Stomach (tissue), 9 donors: ENCODE results near the gene FGFBP1. TPM values are rescaled to one million over a fixed set of nuclear protein-coding genes. Genes with fewer than 3 reads are reported as not detected.

Source experiments
- DNase-seq, 2 donors: peaks; one replicate each; pipeline versions ENCODE4 v3.0.0 to v3.0.0-alpha.2; 2013 to 2019
- H3K27ac ChIP-seq, 5 donors: fragments of 200-600 bp in 4 of 5; sonication (generic) in 4 of 5; one replicate each; pipeline ENCODE4 v1.5.1; 2013 to 2019; ENCODE audit warnings: mild to moderate bottlenecking in 1 of 5, moderate library complexity in 1 of 5
- H3K27me3 ChIP-seq, 3 donors: fragments of 200-600 bp; sonication (generic); one replicate each; pipeline ENCODE4 v1.5.1; 2017 to 2019; ENCODE audit warnings: mixed run types in 1 of 3
- H3K36me3 ChIP-seq, 4 donors: fragments of 200-600 bp; sonication (generic); 1 replicate in 3 of 4; 2 replicates in 1 of 4; pipeline ENCODE4 v1.5.1; 2016 to 2019
- H3K4me1 ChIP-seq, 4 donors: fragments of 200-600 bp; sonication (generic); one replicate each; pipeline ENCODE4 v1.5.1; 2016 to 2019
- H3K4me3 ChIP-seq, 4 donors: fragments of 200-600 bp; sonication (generic) in 3 of 4; one replicate each; pipeline ENCODE4 v1.5.1; 2016 to 2019; ENCODE audit warnings: mild to moderate bottlenecking in 1 of 4
- H3K9me3 ChIP-seq, 4 donors: fragments of 200-600 bp; sonication (generic); one replicate each; pipeline ENCODE4 v1.5.1; 2016 to 2019
- CTCF ChIP-seq, 7 experiments: fragments of 450-650 bp in 4 of 7; fragments of 200-600 bp in 3 of 7; sonication (generic) in 3 of 7; IDR thresholded peaks; one replicate each; pipeline ENCODE4 v1.5.1; 2016 to 2019; ENCODE audit warnings: antibody characterized with exemption in 7 of 7, control low read depth in 2 of 7, mild to moderate bottlenecking in 1 of 7
- EP300 ChIP-seq: sonication (generic); formaldehyde crosslinking; IDR thresholded peaks from one replicate; pipeline ENCODE4 v1.6.1; 2017; ENCODE audit warnings: antibody characterized with exemption
- POLR2A ChIP-seq, 4 donors: fragments of 450-650 bp; IDR thresholded peaks; one replicate each; pipeline ENCODE4 v1.6.1; 2016; ENCODE audit warnings: antibody characterized with exemption in 4 of 4, control low read depth in 2 of 4, mild to moderate bottlenecking in 1 of 4, moderate library complexity in 1 of 4
- POLR2AphosphoS5 ChIP-seq, 3 donors: sonication (generic); formaldehyde crosslinking; IDR thresholded peaks; one replicate each; pipeline ENCODE4 v1.6.1; 2016; ENCODE audit warnings: antibody characterized with exemption in 3 of 3
- WGBS, 5 donors: extraction: QIAGEN DNeasy Blood & Tissue Kit in 3 of 5; methylation state at CpG; one replicate each; pipeline versions ENCODE4 v1.1.5 to v1.1.7; 2013 to 2018; 5-methylcytosine and 5-hydroxymethylcytosine counted together
- intact Hi-C: fragments of 100-400 bp; cut with DNase I; formaldehyde crosslinking; loops from one replicate; pipeline ENCODE4 v1.15.1; 2023; ENCODE audit warnings: low total_unique reads
- polyA plus RNA-seq, 3 donors: library from polyadenylated mRNA; stranded (reverse); fragments of 200-250 nt; gene quantifications; one replicate each; pipeline ENCODE4 v1.2.3, GENCODE V29; 2013
- total RNA-seq, 5 donors: library from RNA; depleted of rRNA; stranded (reverse); fragments of >200 nt; gene quantifications; one replicate each; pipeline versions ENCODE4 v1.1.0 to v1.2.3, GENCODE V29; 2014 to 2016
- donor health status: healthy with polysubstance abuse.
- donor health status: Bipolar disorder and iron deficiency.
- donor health status: healthy.

Gene FGFBP1
- total and polyA plus RNA-seq, 8 donors, result 0.61 to 105 (median 0.71) TPM; not detected in 4

GRCh38 chr4:15968551-15969300 is 30.2 kb upstream of the FGFBP1 start:
- intact Hi-C loops, result no loop called here
- Histone ChIP-seq H3K36me3 (no peaks in the 10 kb centered on the region), H3K4me1 (peaks cover 0 to under 1% (median 0%) of the 10 kb centered on the region in 4 donors), H3K4me3 (no peak overlapping the region), H3K9me3 (peaks cover 0 to 8% (median 4%) of the 10 kb centered on the region in 4 donors), H3K27me3 (no peaks in the 10 kb centered on the region), H3K27ac (no peak overlapping the region)
- 83 to 87% (median 86%) methylated on average over 11 of the region's 11 CpGs for WGBS, 5 donors
- TF ChIP-seq CTCF (IDR thresholded peaks at IDR 0.05) (no peak), POLR2AphosphoS5 (IDR thresholded peaks at IDR 0.05) (no peak), EP300 (no peak), POLR2A (IDR thresholded peaks at IDR 0.05) (no peak)
- no peak for DNase-seq

DNA sequence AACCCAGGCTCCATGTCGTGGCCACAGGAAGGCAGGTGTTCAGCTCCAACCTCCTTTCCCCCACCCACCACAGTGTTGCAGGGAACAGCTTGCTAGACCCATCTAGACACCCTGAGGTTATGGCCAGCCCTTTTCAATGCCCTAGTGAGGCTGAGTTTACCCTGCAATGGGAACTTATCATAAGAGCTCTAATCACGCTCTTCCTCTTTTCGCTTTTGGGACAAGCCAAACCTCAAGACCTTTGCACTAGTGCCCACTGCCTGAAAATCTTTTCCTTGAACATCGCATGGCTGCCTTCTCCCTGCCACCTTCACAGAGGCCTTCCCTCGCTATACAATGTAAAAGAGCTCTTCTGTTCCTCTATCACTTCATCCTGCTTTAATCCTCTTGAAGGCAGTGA is 26.8 kb upstream of the FGFBP1 start:
- H3K4me1 ChIP-seq, result peaks cover 0 to 14% (median 9%) of the 10 kb centered on the region in 4 donors
- WGBS, 5 donors, result 69 to 79% (median 71%) methylated on average over 5 of the region's 5 CpGs
- H3K4me3 ChIP-seq, result no peak overlapping the region
- intact Hi-C loops, result no loop called here
- TF ChIP-seq CTCF (IDR thresholded peaks at IDR 0.05) (no peak), EP300 (no peak), POLR2AphosphoS5 (IDR thresholded peaks at IDR 0.05) (no peak), POLR2A (IDR thresholded peaks at IDR 0.05) (no peak)
- no peaks in the 10 kb centered on the region for H3K27me3 ChIP-seq
- H3K27ac ChIP-seq, result no peak overlapping the region
- no peaks in the 10 kb centered on the region for H3K36me3 ChIP-seq
- DNase-seq, result no peak
- peaks cover 0 to 8% (median 4%) of the 10 kb centered on the region in 4 donors for H3K9me3 ChIP-seq

DNA sequence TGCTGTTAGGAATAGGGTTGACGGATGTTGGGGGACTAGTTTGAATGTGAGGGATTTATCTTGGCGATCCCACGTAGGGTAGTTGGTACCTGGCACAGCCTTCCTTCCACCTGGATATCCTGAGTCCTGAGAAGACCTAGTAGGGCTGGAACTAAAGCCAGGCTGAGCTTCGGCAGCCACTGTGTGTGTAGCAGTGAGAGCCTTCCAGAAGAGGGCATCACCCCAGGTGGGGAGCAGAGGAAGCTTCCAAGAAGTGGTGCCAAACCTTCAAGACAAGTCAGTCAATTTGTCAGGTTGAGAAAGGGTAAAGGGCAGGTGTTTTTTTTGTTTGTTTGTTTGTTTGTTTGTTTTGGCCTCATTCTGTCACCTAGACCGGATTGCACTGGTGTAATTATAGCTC is 25.6 kb upstream of the FGFBP1 start:
- intact Hi-C loops, result no loop called here
- H3K27me3 ChIP-seq, result no peaks in the 10 kb centered on the region
- peaks cover 0 to 14% (median 9%) of the 10 kb centered on the region in 4 donors for H3K4me1 ChIP-seq
- H3K4me3 ChIP-seq, result no peak overlapping the region
- H3K27ac ChIP-seq, result no peak overlapping the region
- DNase-seq, result no peak
- no peak for TF ChIP-seq POLR2AphosphoS5 (IDR thresholded peaks at IDR 0.05)
- no peak for TF ChIP-seq EP300
- no peak for TF ChIP-seq POLR2A (IDR thresholded peaks at IDR 0.05)
- no peak for TF ChIP-seq CTCF (IDR thresholded peaks at IDR 0.05)
- WGBS, 5 donors, result 51 to 70% (median 56%) methylated on average over 5 of the region's 5 CpGs
- H3K36me3 ChIP-seq, result no peaks in the 10 kb centered on the region
- peaks cover 0 to 8% (median 4%) of the 10 kb centered on the region in 4 donors for H3K9me3 ChIP-seq

DNA sequence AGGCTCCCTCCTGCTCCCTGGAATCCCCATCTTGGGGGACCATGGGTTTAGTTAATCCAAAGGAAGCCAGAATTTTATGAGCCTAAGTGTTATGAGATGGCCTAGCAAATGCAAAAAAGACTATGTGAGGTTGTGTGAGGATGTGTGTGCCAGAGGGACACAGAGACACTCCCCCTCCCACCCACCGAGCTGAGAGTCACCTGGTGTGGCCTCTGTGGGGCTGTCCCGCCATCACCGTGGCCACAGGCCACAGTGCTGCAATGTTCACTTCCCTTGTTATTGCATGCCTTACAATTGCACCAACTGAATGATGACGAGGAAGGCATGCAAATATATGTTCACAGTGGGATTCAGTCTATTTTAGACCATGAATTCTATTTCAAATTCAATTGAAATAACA is 25.0 kb upstream of the FGFBP1 start:
- no peak overlapping the region for H3K4me3 ChIP-seq
- 24 to 49% (median 38%) methylated on average over 4 of the region's 4 CpGs for WGBS, 5 donors
- intact Hi-C loops, result no loop called here
- peaks cover 0 to 14% (median 9%) of the 10 kb centered on the region in 4 donors for H3K4me1 ChIP-seq
- H3K36me3 ChIP-seq, result no peaks in the 10 kb centered on the region
- H3K27ac ChIP-seq, result no peak overlapping the region
- DNase-seq, result peak in 1 of 2 donors; percentile 31
- peaks cover 0 to 8% (median 4%) of the 10 kb centered on the region in 4 donors for H3K9me3 ChIP-seq
- no peak for TF ChIP-seq CTCF (IDR thresholded peaks at IDR 0.05)
- no peak for TF ChIP-seq POLR2A (IDR thresholded peaks at IDR 0.05)
- no peak for TF ChIP-seq EP300
- TF ChIP-seq POLR2AphosphoS5 (IDR thresholded peaks at IDR 0.05), result no peak
- H3K27me3 ChIP-seq, result no peaks in the 10 kb centered on the region
